Esophagus muscularis mucosa (tissue), 4 donors: Measurements from ENCODE around the gene ZNF521.

Experiments used
- EP300 ChIP-seq: sonication (generic); formaldehyde crosslinking; IDR thresholded peaks from one replicate; pipeline ENCODE4 v1.6.1; 2017; ENCODE audit warnings: antibody characterized with exemption
- POLR2AphosphoS5 ChIP-seq, 2 donors: sonication (generic); formaldehyde crosslinking; IDR thresholded peaks; one replicate each; pipeline ENCODE4 v1.6.1; 2017; ENCODE audit warnings: antibody characterized with exemption in 2 of 2
- TF ChIP-seq, protein P1 (sequence below), 3 experiments: fragments of 200-600 bp in 2 of 3; fragments of 450-650 bp in 1 of 3; sonication (generic) in 2 of 3; IDR thresholded peaks; one replicate each; pipeline ENCODE4 v1.5.1; 2017 to 2019; ENCODE audit warnings: antibody characterized with exemption in 3 of 3, mild to moderate bottlenecking in 2 of 3, moderate library complexity in 1 of 3

DNA sequence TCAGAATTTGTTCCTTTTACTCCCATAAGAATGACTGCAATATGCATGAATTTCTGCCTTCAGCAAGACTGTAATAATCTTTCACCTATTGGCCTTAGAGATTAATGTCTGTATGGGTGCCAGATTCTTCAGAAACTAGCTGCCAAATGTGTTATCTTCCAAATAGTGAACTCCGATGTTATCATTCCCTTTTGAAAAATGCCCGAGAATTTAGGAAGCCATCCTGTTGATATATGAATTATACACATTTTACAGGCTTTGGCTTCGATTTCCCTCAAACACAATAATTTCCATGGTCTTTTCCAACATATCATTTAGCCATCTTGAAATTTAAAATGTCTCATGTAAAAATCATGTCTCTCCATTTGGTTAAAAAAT, 101.5 kb downstream of the ZNF521 start:
- TF ChIP-seq POLR2AphosphoS5 (IDR thresholded peaks at IDR 0.05) (no peak), EP300 (no peak)
- TF ChIP-seq, protein P1, sequence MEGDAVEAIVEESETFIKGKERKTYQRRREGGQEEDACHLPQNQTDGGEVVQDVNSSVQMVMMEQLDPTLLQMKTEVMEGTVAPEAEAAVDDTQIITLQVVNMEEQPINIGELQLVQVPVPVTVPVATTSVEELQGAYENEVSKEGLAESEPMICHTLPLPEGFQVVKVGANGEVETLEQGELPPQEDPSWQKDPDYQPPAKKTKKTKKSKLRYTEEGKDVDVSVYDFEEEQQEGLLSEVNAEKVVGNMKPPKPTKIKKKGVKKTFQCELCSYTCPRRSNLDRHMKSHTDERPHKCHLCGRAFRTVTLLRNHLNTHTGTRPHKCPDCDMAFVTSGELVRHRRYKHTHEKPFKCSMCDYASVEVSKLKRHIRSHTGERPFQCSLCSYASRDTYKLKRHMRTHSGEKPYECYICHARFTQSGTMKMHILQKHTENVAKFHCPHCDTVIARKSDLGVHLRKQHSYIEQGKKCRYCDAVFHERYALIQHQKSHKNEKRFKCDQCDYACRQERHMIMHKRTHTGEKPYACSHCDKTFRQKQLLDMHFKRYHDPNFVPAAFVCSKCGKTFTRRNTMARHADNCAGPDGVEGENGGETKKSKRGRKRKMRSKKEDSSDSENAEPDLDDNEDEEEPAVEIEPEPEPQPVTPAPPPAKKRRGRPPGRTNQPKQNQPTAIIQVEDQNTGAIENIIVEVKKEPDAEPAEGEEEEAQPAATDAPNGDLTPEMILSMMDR (IDR thresholded peaks at IDR 0.05) = no peak
